ENCODE measurements around the gene ZSWIM8.
"Not testable (repeated sequence)": the region's sequence is repeated elsewhere in the genome, so short reads cannot be mapped to it uniquely, and the experiment has no call there.

The ZSWIM8 gene, protein sequence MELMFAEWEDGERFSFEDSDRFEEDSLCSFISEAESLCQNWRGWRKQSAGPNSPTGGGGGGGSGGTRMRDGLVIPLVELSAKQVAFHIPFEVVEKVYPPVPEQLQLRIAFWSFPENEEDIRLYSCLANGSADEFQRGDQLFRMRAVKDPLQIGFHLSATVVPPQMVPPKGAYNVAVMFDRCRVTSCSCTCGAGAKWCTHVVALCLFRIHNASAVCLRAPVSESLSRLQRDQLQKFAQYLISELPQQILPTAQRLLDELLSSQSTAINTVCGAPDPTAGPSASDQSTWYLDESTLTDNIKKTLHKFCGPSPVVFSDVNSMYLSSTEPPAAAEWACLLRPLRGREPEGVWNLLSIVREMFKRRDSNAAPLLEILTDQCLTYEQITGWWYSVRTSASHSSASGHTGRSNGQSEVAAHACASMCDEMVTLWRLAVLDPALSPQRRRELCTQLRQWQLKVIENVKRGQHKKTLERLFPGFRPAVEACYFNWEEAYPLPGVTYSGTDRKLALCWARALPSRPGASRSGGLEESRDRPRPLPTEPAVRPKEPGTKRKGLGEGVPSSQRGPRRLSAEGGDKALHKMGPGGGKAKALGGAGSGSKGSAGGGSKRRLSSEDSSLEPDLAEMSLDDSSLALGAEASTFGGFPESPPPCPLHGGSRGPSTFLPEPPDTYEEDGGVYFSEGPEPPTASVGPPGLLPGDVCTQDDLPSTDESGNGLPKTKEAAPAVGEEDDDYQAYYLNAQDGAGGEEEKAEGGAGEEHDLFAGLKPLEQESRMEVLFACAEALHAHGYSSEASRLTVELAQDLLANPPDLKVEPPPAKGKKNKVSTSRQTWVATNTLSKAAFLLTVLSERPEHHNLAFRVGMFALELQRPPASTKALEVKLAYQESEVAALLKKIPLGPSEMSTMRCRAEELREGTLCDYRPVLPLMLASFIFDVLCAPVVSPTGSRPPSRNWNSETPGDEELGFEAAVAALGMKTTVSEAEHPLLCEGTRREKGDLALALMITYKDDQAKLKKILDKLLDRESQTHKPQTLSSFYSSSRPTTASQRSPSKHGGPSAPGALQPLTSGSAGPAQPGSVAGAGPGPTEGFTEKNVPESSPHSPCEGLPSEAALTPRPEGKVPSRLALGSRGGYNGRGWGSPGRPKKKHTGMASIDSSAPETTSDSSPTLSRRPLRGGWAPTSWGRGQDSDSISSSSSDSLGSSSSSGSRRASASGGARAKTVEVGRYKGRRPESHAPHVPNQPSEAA (N-terminal part only)

DNA sequence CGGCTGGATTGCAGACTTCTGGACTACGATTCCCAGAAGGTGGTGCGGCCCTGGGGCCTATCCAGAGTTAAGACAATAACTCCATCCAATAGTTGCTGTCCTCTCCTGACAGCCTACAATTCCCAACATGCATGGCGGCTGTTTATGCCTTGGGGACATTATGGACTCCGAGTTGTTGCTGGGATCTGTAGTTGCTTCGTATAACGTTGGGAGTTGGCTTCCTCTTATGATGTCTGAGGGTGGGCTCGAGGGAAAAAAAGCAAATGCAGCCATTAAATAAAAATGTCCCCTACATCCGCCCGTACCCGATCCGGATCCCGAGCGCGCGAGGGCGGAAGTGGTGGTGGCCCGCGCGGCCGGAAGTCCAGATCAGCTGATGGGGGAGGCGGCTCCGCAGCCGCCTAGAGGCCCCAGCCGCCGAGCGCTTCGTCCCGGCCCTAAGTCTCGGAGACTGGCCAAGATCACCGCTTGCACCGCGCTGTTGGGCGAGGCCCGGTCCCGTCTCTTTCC lies at the start of gene ZSWIM8:
ZSWIM8 (plus strand) TSS at position 396 of the 510 bp plus-strand sequence. CDS start 273 bp downstream, outside the sequence.
- peak; percentile 79 for DNase-seq (ENCODE audit: low read depth)

DNA sequence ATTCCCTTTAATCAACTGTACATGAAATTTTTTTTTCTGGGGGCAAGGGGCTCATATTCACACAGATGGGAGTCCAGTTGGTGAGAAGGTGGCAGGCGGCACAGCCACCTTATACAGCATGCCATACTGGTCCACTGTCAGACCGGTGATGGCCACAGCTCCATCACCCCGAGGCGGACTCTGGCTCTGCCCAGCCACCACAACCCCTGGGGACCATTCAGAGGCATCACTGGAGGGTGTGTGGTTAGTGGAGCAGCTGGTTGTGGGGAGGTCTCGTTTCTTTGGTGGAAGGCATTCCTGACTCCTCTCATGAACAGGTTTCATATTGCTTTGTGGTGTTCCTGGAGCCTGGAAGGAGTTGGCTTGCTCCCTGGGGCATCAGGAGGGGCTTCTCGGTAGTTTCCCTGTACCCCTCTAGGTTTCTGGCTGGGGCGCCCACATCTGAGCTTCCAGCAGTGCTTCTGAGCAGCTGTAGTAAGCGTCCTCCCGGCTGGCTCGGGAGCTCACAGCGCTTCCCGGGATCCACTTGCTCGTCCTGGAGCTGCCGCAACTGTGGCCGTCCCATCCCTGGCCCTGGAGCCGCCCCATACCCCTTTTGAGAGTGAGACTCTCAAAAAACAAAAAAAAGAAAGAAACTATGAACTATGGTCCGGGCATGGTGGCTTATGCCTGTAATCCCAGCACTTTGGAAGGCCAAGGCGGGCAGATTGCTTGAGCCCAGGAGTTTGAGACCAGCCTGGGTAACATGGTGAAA lies 44.7 kb upstream of the ZSWIM8 start:
- not testable (repeated sequence) for DNase-seq (ENCODE audit: low read depth)

DNA sequence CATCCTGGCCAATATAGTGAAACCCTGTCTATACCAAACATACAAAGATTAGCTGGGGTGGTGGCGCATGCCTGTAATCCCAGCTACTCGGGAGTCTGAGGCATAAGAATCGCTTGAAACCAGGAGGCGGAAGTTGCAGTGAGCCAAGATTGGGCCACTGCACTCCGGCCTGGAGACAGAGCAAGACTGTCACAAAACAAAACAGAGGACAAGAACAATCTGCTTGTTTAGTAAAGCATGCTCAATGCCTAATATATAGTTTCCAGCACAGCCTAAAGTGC lies 43.0 kb upstream of the ZSWIM8 start:
- no peak for DNase-seq (ENCODE audit: low read depth)

DNA sequence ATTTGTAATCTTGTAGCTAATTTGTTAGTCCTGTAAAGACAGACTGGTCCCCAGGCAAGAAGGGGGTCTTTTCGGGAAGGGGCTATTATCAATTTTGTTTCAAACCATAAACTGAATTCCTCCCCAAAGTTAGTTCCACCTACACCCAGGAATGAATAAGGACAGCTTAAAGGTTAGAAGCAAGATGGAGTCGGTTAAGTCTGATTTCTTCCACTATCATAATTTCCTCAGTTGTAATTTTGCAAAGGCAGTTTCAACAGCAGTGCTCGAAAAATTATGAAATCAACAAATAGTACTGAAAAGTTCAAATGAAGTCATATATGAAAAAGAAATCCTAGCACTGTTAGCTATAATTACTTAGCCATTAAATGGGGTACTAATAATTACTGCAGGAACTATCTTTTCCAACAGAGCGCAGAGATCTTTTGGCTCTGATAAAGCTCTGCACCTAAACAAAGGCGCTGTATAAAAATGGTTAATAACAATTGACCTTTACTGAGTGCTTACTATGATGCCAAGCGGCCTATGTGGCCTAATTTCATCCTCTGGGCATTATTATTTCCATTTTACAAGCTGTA lies 42.0 kb upstream of the ZSWIM8 start:
- DNase-seq (ENCODE audit: low read depth): no peak

DNA sequence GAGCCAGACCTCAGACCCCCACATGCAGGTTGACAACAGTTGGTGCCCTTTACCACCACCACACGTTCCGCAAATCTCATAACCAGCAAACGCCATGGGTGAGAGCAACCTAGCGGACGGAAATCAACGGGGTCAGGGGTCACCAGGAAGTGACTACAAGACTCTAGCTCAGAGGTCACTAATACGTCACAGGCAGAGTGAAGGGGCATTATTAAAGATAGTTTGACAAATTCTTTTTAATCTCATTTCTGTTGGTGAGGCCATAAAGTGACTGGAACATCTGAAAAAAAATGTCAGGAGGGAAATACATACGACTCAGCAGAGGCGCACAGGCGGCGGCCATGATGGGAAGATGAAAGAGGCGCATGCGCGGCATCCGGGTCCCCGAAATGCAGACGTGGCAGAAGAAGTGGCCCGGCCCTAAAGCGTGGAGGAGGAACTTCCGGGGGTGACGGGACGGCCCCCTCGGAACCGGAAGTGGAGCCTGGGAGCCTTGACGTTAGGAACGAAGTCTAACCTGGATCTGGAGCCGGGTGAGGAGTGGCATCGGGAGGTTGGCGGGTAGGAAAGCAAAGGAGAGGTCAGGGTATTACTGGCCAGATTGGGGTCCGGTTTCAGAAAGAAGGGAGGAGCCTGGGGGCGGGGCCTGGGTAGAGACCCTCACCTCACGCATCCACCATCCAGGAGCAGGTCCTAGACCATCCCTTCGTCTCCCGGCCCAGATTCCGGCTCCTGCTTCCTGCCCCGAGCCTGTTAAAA lies 41.3 kb upstream of the ZSWIM8 start, which contains the start of gene SEC24C:
SEC24C (plus strand) TSS at position 468 of the 759 bp plus-strand sequence. CDS start 2,461 bp downstream, outside the sequence.
- peak; percentile 78 for DNase-seq (ENCODE audit: low read depth)

DNA sequence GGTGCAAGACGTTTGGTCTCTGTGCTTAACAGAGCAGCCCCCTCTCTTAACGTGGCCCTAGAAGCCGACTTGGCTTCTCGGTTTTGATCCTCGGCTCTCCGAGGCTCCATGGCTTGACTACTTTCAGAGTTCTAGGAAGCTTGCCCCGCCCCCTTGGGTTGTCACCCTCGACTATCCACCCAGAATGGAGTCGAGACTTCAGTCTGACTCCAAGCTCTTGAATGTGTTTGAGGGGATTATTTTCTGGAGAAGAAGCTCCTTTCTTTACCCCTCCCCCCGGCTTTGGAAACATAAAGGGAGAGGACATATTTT lies 40.8 kb upstream of the ZSWIM8 start:
- DNase-seq (ENCODE audit: low read depth): no peak

DNA sequence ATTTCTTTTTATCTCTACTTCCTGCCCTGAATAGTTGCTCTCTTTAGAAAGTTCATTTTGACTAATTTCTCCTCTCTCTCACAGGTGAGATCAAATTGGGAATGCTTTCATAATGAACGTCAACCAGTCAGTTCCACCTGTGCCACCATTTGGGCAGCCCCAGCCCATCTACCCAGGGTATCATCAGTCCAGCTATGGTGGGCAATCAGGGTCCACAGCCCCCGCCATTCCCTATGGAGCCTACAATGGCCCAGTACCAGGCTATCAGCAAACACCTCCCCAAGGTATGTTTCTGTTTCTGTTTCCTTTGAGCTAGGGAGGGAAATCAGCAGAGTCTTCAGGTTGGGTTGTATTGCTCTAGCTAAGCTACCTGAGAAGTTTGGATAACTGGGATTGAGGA lies 38.7 kb upstream of the ZSWIM8 start:
- no peak for DNase-seq (ENCODE audit: low read depth)

DNA sequence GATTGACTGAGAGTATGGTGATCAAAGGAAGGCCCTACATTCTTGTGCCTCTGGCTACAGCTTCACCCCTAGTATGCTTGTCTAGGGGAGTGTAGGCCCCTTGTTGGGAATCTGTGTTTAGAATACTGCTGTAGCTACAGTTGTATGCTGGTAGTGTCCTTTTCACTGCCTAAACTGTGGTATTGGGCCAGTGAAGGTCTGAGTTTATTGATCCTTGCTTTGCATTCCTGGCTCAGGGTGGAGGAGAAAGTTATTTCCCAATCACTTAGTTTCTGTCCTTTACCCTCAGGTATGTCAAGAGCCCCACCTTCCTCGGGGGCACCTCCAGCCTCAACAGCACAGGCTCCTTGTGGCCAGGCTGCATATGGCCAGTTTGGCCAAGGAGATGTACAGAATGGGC lies 34.6 kb upstream of the ZSWIM8 start:
- no peak for DNase-seq (ENCODE audit: low read depth)

DNA sequence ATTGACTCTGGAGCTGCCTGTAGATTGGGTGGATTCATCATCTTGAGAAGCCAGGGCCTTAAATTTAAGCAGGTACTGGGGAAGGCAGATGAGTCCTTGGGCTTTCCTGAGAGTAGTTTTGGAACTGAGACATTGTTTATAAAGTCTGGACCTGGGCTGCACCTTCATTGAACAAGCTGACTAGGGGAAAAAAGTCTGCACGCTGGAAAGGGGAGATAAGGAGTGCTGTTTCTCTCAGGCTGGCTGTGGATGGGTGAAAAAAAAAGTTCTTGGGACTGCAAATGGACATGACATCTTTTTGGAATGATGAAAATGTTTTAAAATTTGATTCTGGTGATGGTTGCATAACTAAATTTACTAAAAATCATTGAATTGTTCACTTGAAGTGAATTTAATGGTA lies 29.2 kb upstream of the ZSWIM8 start:
- no peak for DNase-seq (ENCODE audit: low read depth)

DNA sequence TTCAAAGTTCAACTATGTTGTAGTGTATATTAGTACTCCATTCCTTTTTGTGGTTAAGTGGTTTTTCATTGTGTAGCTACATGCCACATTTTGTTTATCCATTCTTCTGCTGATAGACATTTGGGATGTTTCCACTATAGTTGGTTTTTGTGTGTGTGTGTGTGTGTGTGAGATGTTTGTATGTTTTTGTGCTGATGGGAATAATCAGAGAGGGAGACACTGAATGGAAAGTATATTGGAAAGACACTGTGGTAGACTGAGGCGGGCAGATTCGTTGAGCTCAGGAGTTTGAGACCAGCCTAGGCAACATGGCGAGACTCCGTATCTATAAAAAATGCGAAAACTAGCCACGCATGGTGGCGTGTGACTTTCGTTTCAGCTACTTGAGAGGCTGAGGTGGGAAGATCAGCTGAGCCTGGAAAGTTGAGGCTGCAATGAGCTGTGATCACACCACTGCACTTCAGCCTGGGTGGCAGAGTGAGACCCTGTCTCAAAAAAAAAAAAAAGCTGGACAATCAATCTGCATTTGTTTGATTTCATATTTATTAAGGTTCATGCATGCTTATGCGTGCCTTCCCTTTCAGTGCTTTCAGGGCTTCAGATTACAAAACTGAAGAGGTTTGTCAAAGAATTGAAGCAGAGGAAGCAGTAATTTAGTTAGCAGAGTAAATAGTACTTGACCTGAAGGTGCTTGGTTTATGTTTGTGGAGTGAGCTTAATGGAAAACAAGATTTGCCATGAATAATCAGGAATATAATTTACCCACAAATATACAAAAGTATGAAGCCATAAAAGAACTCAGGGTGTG lies 26.5 kb upstream of the ZSWIM8 start:
- DNase-seq (ENCODE audit: low read depth): no peak

DNA sequence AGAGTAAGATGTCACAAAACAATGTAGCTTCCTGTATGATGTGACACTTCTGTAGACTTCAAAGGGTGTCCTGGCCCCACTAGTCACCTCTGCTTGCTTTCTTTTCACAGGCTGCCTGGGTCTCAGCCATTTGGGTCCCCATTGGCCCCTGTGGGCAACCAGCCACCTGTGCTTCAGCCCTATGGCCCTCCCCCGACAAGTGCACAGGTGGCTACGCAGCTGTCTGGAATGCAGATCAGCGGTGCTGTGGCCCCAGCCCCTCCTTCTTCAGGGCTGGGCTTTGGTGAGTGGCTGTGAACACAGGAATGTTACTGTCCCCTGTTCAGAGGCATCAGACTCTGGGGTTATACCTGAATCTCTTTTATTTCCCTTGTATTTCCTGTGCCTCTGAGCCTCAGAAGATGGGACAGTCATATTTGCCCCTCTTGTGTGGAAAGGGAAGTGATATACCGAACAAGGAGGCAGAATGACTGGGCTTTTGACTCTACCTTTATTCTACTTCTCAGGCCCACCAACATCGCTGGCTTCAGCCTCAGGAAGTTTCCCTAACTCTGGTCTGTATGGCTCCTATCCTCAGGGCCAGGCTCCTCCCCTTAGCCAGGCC lies 25.8 kb upstream of the ZSWIM8 start:
- no peak for DNase-seq (ENCODE audit: low read depth)

DNA sequence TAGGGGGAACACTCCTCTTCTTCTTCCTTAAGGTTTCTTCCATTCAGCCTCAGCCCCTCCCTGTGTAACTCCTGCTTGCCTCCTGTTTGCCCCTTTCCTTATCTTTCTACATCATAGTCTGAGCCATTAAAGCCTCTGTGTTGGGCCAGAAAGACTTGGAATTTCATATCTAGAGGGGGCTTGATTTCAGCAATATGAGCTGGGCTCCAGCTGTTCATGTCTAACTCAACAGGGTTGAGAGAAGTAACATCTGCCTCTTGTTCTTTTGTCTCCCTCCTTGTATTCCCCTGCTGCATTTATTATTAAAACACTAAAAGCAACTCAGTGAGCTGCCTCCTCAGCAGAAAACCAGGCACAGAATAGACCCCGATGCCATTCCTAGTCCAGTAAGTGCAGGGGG lies 23.6 kb upstream of the ZSWIM8 start:
- no peak for DNase-seq (ENCODE audit: low read depth)

DNA sequence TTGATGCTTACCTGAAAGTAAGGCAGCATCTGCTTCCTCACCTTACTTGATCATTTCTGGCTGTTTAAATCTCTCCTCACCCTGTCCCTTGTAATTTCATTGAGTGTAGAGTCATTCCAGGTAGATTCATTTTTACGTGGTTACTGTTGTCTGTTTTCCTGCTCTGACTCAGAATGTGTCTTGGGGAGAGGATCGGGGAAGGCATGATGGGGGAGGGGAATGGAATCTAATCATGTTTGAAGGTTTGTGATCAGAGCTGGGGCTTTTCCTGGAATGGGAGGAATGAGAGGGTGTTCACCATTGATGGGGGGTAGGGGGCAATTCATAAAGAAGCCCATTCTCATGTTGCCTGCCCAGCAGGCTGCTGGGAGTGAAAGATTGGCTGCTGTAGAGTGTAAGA lies 22.5 kb upstream of the ZSWIM8 start:
- DNase-seq (ENCODE audit: low read depth): no peak

DNA sequence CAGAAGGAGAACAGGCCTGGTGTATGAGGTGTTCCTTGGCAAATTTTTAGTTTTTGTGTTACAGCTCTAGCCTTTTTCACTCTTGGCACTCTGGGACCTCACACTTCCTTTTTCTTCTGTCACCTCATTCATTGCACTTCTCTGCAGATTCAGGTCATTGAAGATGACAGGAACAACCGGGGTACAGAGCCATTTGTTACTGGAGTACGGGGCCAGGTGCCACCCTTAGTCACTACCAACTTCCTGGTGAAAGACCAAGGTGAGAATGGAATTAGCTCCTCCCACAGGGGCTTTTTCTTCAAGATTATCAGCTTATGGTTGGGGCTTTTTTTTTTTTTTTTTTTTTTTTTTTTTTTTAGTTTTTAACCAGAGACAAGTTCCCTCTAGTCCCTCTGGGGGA lies 22.1 kb upstream of the ZSWIM8 start:
- no peak for DNase-seq (ENCODE audit: low read depth)

DNA sequence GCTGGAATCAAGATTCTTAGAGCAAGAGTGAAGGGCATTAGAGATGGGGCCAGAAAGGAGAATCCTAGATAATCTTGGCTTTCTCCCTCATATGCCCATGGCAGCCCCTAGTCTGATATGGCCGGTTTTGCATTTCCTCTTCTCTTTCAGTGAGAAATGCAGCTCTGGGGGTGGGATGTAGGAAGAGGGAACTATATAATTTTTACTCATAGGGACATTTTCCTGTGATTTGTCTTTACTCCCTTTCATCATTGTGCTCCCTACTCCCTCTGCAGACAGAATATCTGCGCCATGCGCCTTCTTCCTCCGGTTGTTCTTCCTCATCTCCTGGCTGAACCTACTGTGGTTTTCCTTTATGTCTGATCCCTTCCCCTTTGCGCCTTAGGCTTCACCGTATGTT lies 20.3 kb upstream of the ZSWIM8 start:
- DNase-seq (ENCODE audit: low read depth): no peak

DNA sequence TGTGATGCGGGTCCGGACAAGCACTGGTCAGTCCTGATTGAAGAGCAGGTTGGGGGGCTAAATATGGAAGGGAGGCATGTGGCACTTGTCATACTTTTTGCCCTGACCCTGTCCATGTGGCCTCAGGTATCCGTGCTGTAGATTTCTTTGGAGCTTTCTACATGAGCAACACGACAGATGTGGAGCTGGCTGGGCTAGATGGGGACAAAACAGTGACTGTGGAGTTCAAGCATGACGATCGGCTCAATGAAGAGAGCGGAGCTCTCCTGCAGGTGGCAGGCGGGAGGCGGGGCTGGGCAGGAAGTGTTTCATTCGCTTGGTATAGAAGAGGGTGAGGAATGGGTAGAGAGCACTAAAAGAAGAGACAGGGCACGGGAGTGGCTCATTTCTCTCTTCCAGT lies 16.5 kb upstream of the ZSWIM8 start:
- no peak for DNase-seq (ENCODE audit: low read depth)

DNA sequence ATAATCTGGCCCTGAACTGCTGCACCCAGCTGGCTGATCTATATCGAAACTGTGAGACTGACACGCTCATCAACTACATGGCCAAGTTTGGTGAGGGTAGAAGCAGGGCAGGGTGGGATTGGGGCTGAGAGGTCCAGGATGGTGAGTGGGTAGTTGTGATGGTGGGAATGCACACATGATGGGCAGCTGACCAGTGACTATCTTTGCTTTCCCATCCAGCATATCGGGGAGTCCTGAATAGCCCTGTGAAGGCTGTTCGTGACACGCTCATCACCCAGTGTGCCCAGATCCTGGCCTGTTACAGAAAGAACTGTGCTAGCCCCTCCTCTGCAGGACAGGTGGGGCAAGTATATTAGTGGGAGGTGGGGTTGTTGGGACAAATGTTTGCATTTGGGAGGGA lies 16.0 kb upstream of the ZSWIM8 start:
- no peak for DNase-seq (ENCODE audit: low read depth)

DNA sequence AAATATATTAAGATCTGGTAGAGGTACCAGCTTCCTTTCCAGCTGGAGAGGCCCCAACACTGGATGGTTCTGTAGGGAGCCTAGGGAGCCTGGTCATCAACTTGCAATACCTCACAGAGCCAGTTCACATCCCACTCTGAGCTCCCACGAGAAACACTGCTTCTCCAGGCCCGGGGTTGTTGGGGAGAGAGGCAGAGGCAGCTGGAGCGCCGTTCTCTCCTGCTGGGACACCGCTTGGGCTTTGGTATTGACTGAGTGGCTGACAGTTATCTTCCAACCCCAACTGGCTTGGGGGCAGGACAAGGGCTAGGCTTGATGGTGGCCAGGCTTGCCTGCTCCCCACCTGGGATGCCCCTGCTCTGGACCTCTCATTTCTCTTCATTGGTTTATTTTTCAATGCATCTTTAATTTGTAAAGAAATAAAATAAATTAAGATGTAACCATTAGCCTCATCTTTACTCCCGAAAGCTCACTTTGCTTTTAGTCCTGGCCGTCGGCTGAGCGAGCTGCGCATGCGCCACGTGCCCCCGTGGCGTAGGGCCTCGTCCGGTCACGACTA lies 13.6 kb upstream of the ZSWIM8 start:
- no peak for DNase-seq (ENCODE audit: low read depth)

Data from non-pigmented ciliary epithelial cell (primary cell).